ENCODE data around the gene SVEP1.
"Not testable (repeated sequence)": the region's sequence is repeated elsewhere in the genome, so short reads cannot be mapped to it uniquely, and the experiment has no call there.

SVEP1 gene

DNA sequence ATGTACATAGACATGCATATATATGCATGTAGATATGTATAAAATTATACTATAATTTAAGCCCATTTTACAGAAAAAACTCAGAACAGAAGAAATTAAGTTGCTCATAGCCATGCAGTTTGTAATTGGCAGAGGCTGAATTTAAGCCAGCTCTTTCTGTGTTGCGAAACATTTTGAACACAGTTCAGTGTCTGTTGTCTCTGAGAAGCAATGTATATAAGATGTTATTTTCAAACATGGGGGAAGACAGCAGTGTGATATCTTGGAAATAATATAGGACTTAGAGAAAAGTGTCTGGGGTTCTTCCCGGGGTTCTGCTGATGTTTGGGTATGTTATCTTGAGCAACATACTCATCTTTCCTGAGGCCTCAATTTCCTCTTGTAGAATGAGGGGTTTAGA lies 37.6 kb downstream of the SVEP1 start:
- TF ChIP-seq CTCF (IDR thresholded peaks at IDR 0.05; ENCODE audit: borderline replicate concordance, insufficient read depth, low read depth, low read length) = no peak
- no peak overlapping the region for H3K4me3 ChIP-seq (ENCODE audit: low read depth, low read length)

DNA sequence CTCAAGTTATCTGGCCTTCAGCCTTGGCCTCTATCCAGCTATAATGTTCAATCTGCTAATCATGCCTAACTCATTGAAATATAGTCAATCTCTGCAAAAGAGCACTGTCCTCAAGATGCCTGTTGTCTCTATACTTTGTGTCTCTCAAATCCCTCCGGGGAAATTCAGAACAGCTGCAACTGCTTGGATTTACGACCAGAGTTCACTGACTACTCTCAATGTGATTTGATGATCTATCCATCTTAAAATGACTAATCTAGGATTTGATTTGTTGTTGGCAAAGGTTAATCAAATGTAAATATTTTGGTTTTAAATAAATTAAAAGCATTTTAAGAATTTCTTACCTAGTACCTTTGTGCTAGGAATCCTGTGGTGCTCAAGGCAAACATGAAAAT lies 40.9 kb downstream of the SVEP1 start:
- no peak for TF ChIP-seq CTCF (IDR thresholded peaks at IDR 0.05; ENCODE audit: borderline replicate concordance, insufficient read depth, low read depth, low read length)
- no peak overlapping the region for H3K4me3 ChIP-seq (ENCODE audit: low read depth, low read length)

- no peak for TF ChIP-seq CTCF (IDR thresholded peaks at IDR 0.05; ENCODE audit: borderline replicate concordance, insufficient read depth, low read depth, low read length)
Observed at GRCh38 chr9:110537841-110538646, 41.5 kb downstream of the SVEP1 start.

GRCh38 chr9:110536822-110537221 lies 42.7 kb downstream of the SVEP1 start:
- H3K4me3 ChIP-seq (ENCODE audit: low read depth, low read length) = no peak overlapping the region
- no peak for TF ChIP-seq CTCF (IDR thresholded peaks at IDR 0.05; ENCODE audit: borderline replicate concordance, insufficient read depth, low read depth, low read length)

More at GRCh38 chr9:110537841-110538646, 41.5 kb downstream of the SVEP1 start:
- H3K4me3 ChIP-seq (ENCODE audit: low read depth, low read length) = no peak overlapping the region

DNA sequence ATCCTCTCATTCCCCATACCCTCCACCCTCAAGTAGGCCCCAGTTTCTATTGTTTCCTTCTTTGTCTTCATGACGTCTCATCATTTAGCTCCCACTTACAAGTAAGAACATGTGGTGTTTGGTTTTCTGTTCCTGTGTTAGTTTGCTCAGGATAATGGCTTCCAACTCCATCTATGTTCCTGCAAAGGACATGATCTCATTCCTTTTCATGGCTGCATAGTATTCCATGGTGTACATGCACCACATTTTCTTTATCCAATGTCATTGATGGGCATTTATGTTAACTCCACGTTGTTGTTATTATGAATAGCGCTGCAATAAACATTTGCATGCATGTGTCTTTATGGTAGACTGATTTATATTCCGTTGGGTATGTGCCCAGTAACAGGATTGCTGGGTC lies 45.4 kb downstream of the SVEP1 start:
- not testable (repeated sequence) for H3K4me3 ChIP-seq (ENCODE audit: low read depth, low read length)

DNA sequence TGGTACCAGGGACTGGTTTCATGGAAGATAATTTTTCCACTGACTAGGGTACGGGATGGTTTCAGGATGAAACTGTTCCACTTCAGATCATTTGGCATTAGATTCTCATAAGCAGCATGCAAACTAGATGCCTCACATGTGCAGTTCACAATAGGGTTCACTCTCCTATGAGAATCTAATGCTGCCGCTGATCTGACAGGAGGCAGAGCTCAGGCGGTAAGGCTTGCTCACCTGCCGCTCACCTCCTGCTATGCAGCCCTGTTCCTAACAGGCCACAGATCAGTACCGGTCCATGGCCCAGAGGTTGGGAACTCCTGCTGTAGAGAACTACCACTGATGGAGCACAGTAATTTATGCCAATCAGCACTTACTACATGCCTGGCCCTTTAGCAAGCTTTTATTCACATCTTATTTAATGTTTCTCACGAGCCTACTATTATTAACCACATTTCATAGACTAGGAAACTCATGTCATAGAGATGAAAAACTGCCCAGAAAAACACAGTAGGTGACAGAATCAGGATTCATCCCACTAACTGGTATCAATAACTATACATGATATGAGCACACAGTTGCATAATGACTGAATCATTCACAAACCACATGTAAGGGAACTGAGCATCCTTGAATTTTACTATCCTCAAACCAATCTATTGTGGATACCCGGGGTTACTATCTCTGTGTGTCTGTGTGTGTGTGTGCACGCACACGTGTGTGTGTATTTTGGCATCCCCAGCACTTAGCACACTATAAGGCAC lies 46.5 kb downstream of the SVEP1 start:
- TF ChIP-seq CTCF (IDR thresholded peaks at IDR 0.05; ENCODE audit: borderline replicate concordance, insufficient read depth, low read depth, low read length) = no peak
- H3K4me3 ChIP-seq (ENCODE audit: low read depth, low read length) = no peak overlapping the region

- no peak overlapping the region for H3K4me3 ChIP-seq (ENCODE audit: low read depth, low read length)
- TF ChIP-seq CTCF (IDR thresholded peaks at IDR 0.05; ENCODE audit: borderline replicate concordance, insufficient read depth, low read depth, low read length) = no peak
Observed at GRCh38 chr9:110531776-110532175, 47.8 kb downstream of the SVEP1 start.

GRCh38 chr9:110531241-110531640 lies 48.3 kb downstream of the SVEP1 start:
- not testable (repeated sequence) for H3K4me3 ChIP-seq (ENCODE audit: low read depth, low read length)
